GM18868 (cell line): ENCODE measurements around the gene SYS1.

Experiments
- ATAC-seq: cut with Tn5 transposase; IDR thresholded peaks from one replicate; pipeline ENCODE4 v1.9.1; 2021; ENCODE audit warnings: mild to moderate bottlenecking, moderate library complexity; ENCODE audit not compliant: unreplicated experiment

SYS1 gene

GRCh38 chr20:45362804-45363610 lies at the start of gene SYS1:
Gene SYS1, plus strand, starts transcription at chr20:45363156. Its CDS starts 376 bp downstream, at chr20:45363532.
- ATAC-seq, result peak; percentile 77

DNA sequence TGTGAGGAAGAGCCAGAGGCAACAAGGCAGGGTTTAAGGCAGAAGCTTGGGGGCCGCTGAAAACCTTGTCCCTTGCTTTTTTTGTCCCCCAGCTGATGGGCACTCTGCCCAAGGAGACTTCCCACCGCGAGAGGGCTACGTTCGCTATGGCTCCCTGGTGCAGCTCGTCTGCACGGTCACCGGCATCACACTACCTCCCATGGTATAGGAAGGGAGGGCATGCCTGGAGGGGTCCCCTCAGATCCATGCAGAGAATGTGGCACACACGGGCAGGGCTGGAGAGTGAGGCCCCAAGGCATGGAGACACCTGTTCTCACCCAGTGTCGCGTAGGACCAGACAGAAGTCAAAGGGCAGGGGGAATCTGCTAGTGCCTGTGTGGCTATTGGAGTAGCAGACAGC lies 49.0 kb upstream of the SYS1 start:
- no peak for ATAC-seq

DNA sequence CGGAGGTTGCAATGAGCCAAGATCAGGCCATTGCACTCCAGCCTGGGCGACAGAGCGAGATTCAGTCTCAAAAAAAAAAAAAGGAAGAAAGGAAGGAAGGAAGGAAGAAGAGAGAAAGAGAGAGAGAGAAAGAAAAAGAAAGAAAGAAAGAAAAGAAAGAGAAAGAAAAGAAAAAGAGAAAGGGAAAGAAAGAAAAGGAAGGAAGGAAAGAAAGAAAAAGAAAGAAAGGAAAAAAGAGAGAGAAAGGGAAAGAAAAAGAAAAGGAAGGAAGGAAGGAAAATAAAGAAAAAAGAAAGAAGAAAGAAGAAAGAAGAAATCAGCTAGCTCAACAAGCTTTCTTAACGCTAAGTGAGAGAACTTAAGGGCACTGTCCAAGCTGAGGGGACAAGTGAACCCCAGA lies 47.3 kb upstream of the SYS1 start:
- ATAC-seq, result no peak

GRCh38 chr20:45316150-45317080 lies 46.5 kb upstream of the SYS1 start:
- no peak for ATAC-seq

DNA sequence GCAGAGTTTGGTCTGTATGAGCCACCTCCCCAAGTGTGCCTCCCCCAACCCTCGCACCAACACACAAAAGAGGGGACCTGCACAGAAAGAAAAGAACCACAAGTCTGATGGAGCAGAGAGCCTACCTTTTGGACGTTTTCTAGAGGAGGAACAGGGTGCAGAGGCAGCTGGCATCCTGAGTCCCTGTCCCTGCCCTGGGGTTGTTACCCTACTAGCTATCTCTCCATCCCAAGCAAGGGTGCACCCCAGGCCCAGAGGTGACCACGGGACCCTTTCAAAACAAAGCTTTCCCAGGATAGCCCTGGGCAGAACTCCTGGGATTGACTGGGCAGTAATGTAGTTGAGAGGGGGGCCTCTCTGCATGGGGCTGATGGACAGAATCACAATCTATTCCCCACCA lies 45.1 kb upstream of the SYS1 start:
- no peak for ATAC-seq

GRCh38 chr20:45318386-45318939 lies 44.5 kb upstream of the SYS1 start:
- ATAC-seq, result no peak

DNA sequence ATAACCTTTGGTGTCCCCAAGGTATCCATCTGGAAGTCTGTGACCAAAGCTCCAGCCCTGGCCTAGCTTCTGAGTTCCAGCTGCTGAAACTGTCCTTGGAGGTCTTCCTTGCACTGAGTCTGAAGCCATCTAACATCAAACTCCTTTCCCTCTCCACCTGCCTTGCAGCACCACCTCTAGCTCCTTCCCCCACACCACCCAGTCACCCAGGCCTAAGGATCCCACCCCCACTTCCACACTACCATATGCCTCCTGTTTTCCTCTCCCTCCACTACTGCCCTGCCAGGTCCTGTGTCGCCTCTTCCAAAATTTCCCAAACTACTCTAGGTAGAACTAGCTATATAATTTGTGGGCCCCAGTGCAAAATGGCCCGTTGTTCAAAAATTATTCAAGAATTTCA lies 44.0 kb upstream of the SYS1 start:
- ATAC-seq, result no peak

DNA sequence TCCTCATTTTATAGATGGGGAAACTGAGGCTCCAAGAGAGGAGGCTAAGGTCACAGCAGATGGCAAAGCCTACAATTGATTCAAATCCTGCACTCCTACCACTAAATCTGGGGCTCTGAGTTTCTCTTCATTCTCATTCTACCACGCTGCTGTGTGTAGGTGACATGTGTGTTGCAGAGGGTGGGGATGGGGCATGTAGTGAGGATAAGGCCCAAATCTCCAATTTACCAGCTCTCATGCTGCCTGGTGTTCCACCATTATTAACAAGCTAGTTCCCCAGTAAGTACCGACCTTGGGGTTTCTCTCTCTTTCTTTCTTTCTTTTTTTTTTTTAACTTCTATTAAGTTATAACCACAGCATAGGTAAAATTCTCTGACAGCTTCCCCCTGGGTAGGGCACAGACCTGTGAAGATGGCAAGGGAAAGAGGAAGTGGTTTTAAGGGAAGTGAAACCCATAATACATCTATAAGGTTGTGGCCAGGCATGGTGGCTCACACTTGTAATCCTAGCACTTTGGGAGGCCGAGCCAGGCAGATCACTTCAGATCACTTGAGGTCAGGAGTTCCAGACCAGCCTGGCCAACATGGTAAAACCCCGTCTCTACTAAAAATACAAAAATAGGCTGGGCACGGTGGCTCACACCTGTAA lies 41.9 kb upstream of the SYS1 start:
- peak; percentile 82 for ATAC-seq

GRCh38 chr20:45322952-45323383 lies 40.0 kb upstream of the SYS1 start:
- no peak for ATAC-seq

- ATAC-seq, result no peak
Observed at GRCh38 chr20:45323731-45324130, 39.2 kb upstream of the SYS1 start.

- no peak for ATAC-seq
Observed at GRCh38 chr20:45325371-45325770, 37.6 kb upstream of the SYS1 start.

DNA sequence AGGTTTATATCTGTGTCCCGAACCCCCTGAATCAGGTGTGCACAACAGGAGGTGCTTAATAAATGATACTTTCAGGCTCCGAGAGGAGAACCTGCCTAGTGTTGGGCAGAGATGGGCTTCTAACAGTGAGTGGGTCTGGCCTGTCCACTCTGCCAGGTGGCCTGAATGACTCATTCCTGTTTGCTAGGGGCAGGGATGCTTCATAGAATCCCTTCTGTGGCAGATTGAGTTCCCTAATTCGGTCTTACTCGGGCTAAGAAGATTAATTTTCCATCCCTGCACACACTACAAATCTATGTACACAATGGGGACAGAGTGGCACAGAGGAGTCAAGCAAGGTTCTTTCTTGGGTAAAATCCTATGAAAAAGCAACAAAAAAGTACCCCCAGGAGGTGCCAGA lies 34.5 kb upstream of the SYS1 start:
- no peak for ATAC-seq

DNA sequence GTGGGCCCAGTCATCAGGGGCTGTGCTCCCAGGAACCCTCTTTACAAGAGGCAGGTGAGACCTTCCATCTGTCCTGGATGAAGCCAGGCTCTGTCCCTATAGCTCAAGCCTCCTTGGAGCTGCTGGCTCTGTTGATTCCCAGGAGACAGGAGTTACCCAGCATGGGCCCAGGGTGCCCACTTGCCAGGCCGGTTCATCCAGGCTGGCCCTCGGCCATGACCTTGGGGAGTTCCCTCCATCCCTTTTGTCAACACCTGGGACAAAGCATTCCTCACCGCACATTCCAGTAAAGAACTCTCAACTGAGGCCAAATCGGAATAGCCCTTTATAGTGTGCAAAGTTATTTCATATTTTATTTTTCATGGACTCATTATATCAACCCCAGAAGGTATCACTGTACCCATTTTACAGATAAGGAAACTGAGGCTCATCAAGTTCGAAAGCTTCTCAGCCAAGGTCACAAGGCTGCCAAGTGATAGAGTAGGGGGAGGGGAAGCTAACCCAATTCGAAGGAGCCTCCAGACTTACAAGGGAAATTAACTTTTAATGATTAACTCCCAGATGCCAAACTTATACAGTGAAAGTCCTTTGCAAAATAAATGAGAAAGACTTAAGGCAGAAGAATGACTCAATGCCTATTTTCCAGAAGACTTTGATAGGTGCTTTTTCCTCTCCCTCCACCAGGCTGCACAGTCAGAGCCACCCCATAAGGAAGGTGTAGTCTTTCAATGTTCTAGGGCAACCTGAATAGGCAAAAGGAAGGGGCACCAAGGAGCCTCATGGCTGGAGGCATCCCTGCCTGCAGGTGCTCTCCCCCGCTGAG lies 33.2 kb upstream of the SYS1 start:
- ATAC-seq, result no peak

DNA sequence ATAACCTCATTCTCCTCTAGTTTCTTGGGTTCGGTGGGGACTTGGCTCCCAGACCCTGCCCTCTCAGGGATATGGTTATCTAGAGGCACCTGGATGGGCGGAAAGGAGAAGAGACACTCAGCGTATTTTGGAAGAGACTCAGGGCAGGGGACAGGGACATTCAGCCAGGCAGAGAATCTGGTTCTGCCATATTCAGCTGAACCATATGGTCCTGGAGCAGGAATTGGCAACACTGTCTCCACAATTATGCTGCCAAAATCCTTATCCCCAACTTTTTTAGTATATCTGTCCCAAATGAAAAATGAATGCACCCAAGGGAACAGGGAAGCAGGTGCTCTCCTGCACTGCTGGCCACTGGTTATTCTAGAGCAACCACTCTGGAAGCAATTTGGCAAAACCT lies 32.5 kb upstream of the SYS1 start:
- ATAC-seq, result no peak

DNA sequence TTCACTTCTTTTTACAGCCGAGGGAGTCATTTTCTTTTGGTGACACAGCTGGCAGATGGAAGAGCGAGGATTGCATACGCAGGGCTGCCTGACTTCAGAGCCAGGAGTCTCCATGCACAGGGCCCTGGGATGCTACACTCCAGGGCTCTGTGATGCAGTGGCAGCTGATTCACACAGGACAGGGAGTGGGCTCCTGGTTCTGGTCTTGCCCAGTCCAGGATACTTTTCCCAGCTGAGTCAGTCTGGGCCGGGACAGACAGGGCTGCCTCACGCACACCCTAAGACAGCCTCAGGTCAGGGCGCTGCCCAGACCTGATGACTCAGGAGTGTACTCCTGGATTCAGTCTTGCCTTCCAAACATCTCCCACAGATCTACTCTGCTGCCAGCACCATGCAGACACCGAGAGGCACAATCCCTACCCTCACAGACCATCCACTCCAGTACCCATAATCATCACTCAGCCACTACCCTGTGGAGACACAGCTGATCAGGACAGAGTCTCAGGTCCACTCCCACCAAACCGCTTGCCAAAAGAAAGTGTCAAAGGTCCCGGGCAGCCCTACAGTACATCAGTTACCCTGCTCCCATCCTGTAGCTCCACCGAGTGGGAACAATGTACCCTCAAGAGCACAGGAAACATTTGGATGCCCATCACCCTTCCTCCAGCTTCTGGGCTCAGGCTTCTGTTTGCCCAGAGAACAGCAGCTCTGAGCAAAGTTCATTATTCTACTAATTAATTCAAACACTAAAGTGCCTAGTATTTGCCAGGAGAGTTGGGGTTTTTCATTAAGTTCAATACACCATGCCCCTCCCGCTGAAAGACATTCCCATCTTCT lies 26.2 kb upstream of the SYS1 start:
- no peak for ATAC-seq

DNA sequence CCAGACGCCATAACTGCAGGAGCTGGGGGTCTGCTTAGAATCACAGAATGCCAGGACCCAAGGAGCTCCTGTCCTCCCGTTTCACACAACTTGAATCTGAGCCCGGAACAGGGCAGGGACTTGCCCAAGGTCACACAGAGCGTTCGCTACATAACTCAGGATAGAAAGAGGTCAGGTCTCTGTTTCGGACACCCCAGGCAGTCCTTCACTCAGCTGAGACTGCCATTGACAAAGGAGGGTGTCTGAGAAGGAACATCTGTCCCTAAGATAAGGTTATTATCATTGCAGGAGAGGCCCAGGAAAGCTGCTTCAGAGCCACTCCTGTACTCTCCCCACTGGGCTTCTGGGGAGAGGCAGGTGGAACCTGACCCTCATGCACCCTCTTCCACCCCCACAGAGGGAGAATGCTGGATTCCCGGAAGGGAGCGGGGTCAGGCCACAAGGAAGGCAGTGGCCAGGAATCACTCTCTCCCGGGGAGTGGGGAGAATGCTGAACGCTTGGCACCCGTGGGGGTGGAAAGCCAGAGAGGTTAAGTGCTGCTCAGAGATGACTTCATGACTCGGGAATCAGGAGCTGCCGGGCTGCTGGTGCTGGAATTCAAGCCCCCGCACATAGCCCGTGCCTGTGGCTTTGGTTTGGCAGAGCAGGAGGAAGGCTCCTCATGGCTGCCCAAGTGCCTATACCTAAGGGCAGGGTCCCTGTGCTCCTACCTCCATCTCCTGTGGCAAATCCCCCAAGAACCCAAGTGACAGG lies 25.4 kb upstream of the SYS1 start:
- ATAC-seq, result no peak

- no peak for ATAC-seq
Observed at GRCh38 chr20:45338121-45339030, 24.6 kb upstream of the SYS1 start.

DNA sequence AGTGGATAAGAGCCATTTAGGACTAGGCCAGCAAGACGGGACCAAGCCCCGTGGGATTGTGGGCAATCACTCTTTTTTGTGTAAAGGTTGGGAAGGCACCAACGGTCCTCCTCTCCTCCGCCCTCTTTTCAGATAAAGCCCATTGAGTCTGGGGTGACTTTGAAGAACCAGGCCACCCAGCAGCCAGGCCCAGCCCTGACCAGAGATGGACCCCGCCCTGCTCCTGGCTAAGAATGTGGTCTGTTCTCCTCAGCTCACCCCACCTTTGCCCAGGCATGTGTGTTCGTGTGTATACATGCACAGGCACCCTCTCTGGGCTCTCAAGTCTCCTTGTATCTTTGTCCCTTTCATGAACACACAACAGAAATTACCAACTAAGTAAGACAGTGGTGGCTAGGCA lies 23.9 kb upstream of the SYS1 start:
- ATAC-seq, result no peak
